Erythroblast (primary cell): ENCODE measurements around the gene CFTR.

Experiments used
- GATA1 ChIP-seq: IDR thresholded peaks from 2 replicates; pipeline ENCODE4 v1.6.1; 2011; ENCODE audit warnings: low read depth, mild to moderate bottlenecking, control low read depth, low read length, moderate library complexity
- POLR2A ChIP-seq: IDR thresholded peaks from 2 replicates; pipeline ENCODE4 v1.6.1; 2011; ENCODE audit warnings: mild to moderate bottlenecking, low read length

DNA sequence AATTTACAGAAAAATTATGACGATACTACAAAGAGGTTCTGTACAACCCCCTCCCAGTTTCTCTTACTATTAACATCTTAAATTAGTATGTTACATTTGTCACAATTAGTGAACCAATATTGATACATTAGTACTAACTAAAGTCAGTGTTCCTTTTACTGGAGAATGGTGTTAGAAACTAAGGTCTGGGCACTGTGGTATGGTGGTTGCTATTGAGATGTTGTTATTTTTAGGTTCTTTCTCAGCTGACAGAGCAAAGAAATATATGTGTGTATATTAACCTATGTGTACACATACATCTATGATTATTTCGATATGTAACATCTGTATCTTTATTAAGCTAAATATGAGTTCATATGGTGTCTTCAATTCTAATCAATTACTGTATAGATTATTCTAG lies 11.7 kb upstream of the CFTR start:
- TF ChIP-seq POLR2A (no peak), GATA1 (no peak)
